Germinal center (tissue), 1 donor: ENCODE data around the gene MAP1S.
"Not testable (repeated sequence)": the region's sequence is repeated elsewhere in the genome, so short reads cannot be mapped to it uniquely, and the experiment has no call there.

Source experiments
- DNase-seq: peaks from one replicate; pipeline ENCODE4 v3.0.0; 2012; ENCODE audit warnings: mixed read lengths, low spot score

Gene MAP1S

GRCh38 chr19:17765069-17765618, 45.9 kb downstream of the MAP1S start:
- no peak for DNase-seq

GRCh38 chr19:17766543-17767131, 47.4 kb downstream of the MAP1S start:
- no peak for DNase-seq

- no peak for DNase-seq
Measured at GRCh38 chr19:17767559-17767958, 48.3 kb downstream of the MAP1S start.

GRCh38 chr19:17770613-17771012, 51.3 kb downstream of the MAP1S start:
- DNase-seq: no peak

GRCh38 chr19:17772172-17772571, 52.9 kb downstream of the MAP1S start:
- DNase-seq: no peak

GRCh38 chr19:17775245-17775927, 56.1 kb downstream of the MAP1S start:
- no peak for DNase-seq

- peak; percentile 85 for DNase-seq
Measured at GRCh38 chr19:17775991-17776803, 56.9 kb downstream of the MAP1S start.

GRCh38 chr19:17777840-17778239, 58.6 kb downstream of the MAP1S start:
- DNase-seq: not testable (repeated sequence)

- peak; percentile 63 for DNase-seq
Measured at GRCh38 chr19:17778251-17778967, 59.1 kb downstream of the MAP1S start.

GRCh38 chr19:17778968-17779929, 60.0 kb downstream of the MAP1S start:
- DNase-seq: no peak

- no peak for DNase-seq
Measured at GRCh38 chr19:17780781-17781180, 61.5 kb downstream of the MAP1S start.

- not testable (repeated sequence) for DNase-seq
Measured at GRCh38 chr19:17783721-17784120, 64.4 kb downstream of the MAP1S start.
